Endothelial cell of umbilical vein (primary cell): ENCODE data around the gene LRRFIP2. TPM values are rescaled to one million over a fixed set of nuclear protein-coding genes. Genes with fewer than 3 reads are reported as not detected.

Source experiments
- BruUV-seq: library from RNA; stranded (reverse); fragments of 400-500 nt; replicated peaks from 2 replicates; lab custom pipeline; 2021; lab: Mats Ljungman, UMichigan
- CTCF ChIA-PET: fragments of 300-600, 350-600 bp; sonication (Branson Sonifier 250); formaldehyde crosslinking; loops from one replicate; lab custom pipeline; 2021; ENCODE audit warnings: antibody characterized with exemption, inconsistent platforms; lab: Charles Lee
- POLR2A ChIA-PET: fragments of 300-600, 350-600 bp; sonication (Branson Sonifier 250); formaldehyde crosslinking; loops from one replicate; lab custom pipeline; 2021; ENCODE audit warnings: antibody characterized with exemption, inconsistent platforms; lab: Charles Lee
- DNase-seq: peaks from one replicate; pipeline ENCODE4 v3.0.0-alpha.2; 2011; ENCODE audit warnings: low read depth, low spot score
- FAIRE-seq: peaks from 2 replicates; lab custom pipeline; 2011; peaks lifted over from hg19 to GRCh38; lab: Jason Lieb, UNC
- H2AFZ ChIP-seq: 2 replicates; pipeline ENCODE4 v1.6.0; 2012; ENCODE audit warnings: low read depth, low read length, control low read depth, inconsistent platforms
- H3K27ac ChIP-seq: 2 replicates; pipeline ENCODE4 v1.5.1; 2011; ENCODE audit warnings: low read depth, mild to moderate bottlenecking, control low read depth, low read length, moderate library complexity; ENCODE audit not compliant: insufficient read depth
- H3K27me3 ChIP-seq, 2 experiments: 2 replicates each; pipeline versions ENCODE4 v1.6.0 to v1.6.1; 2011; ENCODE audit warnings: low read length in 2 of 2, mixed read lengths in 1 of 2; ENCODE audit not compliant: control insufficient read depth in 2 of 2, insufficient read depth in 2 of 2
- H3K36me3 ChIP-seq, 2 experiments: 2 replicates in 1 of 2; 3 replicates in 1 of 2; pipeline ENCODE4 v1.5.1; 2011; ENCODE audit warnings: low read length in 2 of 2, mild to moderate bottlenecking in 1 of 2, moderate library complexity in 1 of 2; ENCODE audit not compliant: control insufficient read depth in 2 of 2, insufficient read depth in 2 of 2; ENCODE audit errors: extremely low read depth in 1 of 2
- H3K4me1 ChIP-seq: 3 replicates; pipeline ENCODE4 v1.5.1; 2011; ENCODE audit warnings: mild to moderate bottlenecking, low read length; ENCODE audit not compliant: control insufficient read depth, insufficient read depth; ENCODE audit errors: extremely low read depth
- H3K4me2 ChIP-seq: 2 replicates; pipeline ENCODE4 v1.6.1; 2011; ENCODE audit warnings: low read length, control low read depth, mixed read lengths; ENCODE audit not compliant: insufficient read depth
- H3K4me3 ChIP-seq, 3 experiments: fragments of 200-600 bp in 1 of 3; sonication (generic), shearing (Covaris generic) in 1 of 3; replicated peaks in 1 of 3; 2 replicates each; pipeline ENCODE4 v1.5.1; 2011 to 2016; ENCODE audit warnings: control low read depth in 3 of 3, low read length in 3 of 3, mild to moderate bottlenecking in 2 of 3, inconsistent platforms in 1 of 3, low read depth in 1 of 3, moderate library complexity in 1 of 3; ENCODE audit not compliant: insufficient read depth in 1 of 3
- H3K79me2 ChIP-seq: 2 replicates; pipeline ENCODE4 v1.6.0; 2012; ENCODE audit warnings: low read length, inconsistent platforms; ENCODE audit not compliant: control insufficient read depth, insufficient read depth
- H3K9ac ChIP-seq: replicated peaks from 2 replicates; pipeline ENCODE3; 2011; ENCODE audit warnings: low read length, control low read depth; ENCODE audit not compliant: insufficient read depth; ENCODE audit errors: extremely low read depth
- H3K9me1 ChIP-seq: replicated peaks from 3 replicates; pipeline ENCODE4 v1.6.0; 2011; ENCODE audit warnings: mild to moderate bottlenecking, low read length; ENCODE audit not compliant: control insufficient read depth, insufficient read depth; ENCODE audit errors: extremely low read depth
- H3K9me3 ChIP-seq: replicated peaks from 2 replicates; pipeline ENCODE4 v1.5.1; 2012; ENCODE audit warnings: low read length, inconsistent platforms; ENCODE audit not compliant: control insufficient read depth, insufficient read depth
- H4K20me1 ChIP-seq: replicated peaks from 2 replicates; pipeline ENCODE3; 2011; ENCODE audit warnings: mild to moderate bottlenecking, low read length; ENCODE audit not compliant: control insufficient read depth, insufficient read depth; ENCODE audit errors: extremely low read depth
- CTCF ChIP-seq, 2 donors: IDR thresholded peaks; 1 replicate in 1 of 2; 2 replicates in 1 of 2; pipeline ENCODE4 v1.5.1; 2011; ENCODE audit warnings: low read length in 2 of 2, mild to moderate bottlenecking in 2 of 2, moderate library complexity in 2 of 2, control low read depth in 1 of 2, inconsistent platforms in 1 of 2, low read depth in 1 of 2; ENCODE audit not compliant: insufficient read depth in 1 of 2; ENCODE audit errors: extremely low read depth in 1 of 2
- EZH2 ChIP-seq: IDR thresholded peaks from 2 replicates; pipeline ENCODE4 v1.6.1; 2012; ENCODE audit warnings: borderline replicate concordance, low read depth, mild to moderate bottlenecking, moderate library complexity, low read length, inconsistent platforms; ENCODE audit not compliant: severe bottlenecking
- FOS ChIP-seq: IDR thresholded peaks from 2 replicates; pipeline ENCODE4 v1.6.1; 2011; ENCODE audit warnings: mild to moderate bottlenecking, low read length, moderate library complexity, borderline replicate concordance; ENCODE audit not compliant: insufficient read depth
- GATA2 ChIP-seq: IDR thresholded peaks from 2 replicates; pipeline ENCODE4 v1.7.0; 2011; ENCODE audit warnings: low read depth, mild to moderate bottlenecking, moderate library complexity, mixed read lengths, low read length; ENCODE audit not compliant: insufficient read length, insufficient read depth
- JUN ChIP-seq: IDR thresholded peaks from 2 replicates; pipeline ENCODE4 v1.6.1; 2011; ENCODE audit warnings: borderline replicate concordance, low read depth; ENCODE audit not compliant: insufficient read length, insufficient read depth
- MYC ChIP-seq: IDR thresholded peaks from one replicate; pipeline ENCODE4 v1.6.1; 2011; ENCODE audit warnings: mild to moderate bottlenecking, low read depth, low read length
- POLR2A ChIP-seq: IDR thresholded peaks from 2 replicates; pipeline ENCODE4 v1.6.1; 2012; ENCODE audit warnings: low read depth, mild to moderate bottlenecking, control low read depth, low read length
- dilution Hi-C: fragments of 300-500 bp; cut with MboI; formaldehyde crosslinking; loops from one replicate; pipeline ENCODE4 v1.15.0; 2019; ENCODE audit warnings: low sequenced_read_pairs; ENCODE audit not compliant: extremely low pct_ligation_motif_present
- intact Hi-C: fragments of 100-400 bp; cut with micrococcal nuclease; formaldehyde crosslinking; loops from one replicate; pipeline ENCODE4 v1.10.0; 2022
- polyA plus RNA-seq, 4 experiments: library from polyadenylated mRNA; depleted of rRNA in 3 of 4; stranded (reverse) in 3 of 4; unstranded in 1 of 4; fragments of >200 nt; gene quantifications; 2 replicates each; pipeline versions ENCODE4 v1.2.1 to v1.2.3, GENCODE V29; 2011 to 2012; ENCODE audit warnings: missing spikeins in 1 of 4
- total RNA-seq: library from RNA; stranded (reverse); gene quantifications from 2 replicates; pipeline ENCODE4 v1.2.3, GENCODE V29; 2021
- TF ChIP-seq, protein P1 (sequence below): IDR thresholded peaks from 2 replicates; pipeline ENCODE4 v1.6.1; 2011; ENCODE audit not compliant: insufficient read depth, insufficient read length

LRRFIP2 gene
- total and polyA plus RNA-seq, 2 donors (not counting 3 experiments of a cell fraction or from before 2014, with no cell fraction given), result 20.8 to 78.9 TPM

- no TSS peak for BruUV-seq
- H4K20me1 ChIP-seq, result no peaks in the 10 kb centered on the region
- H3K4me3 ChIP-seq, result no peak overlapping the region
- H3K9me3 ChIP-seq, result no peaks in the 10 kb centered on the region
- FAIRE-seq (no peak), DNase-seq (no peak)
- H2AFZ ChIP-seq, result no peak overlapping the region
- ChIA-PET POLR2A (no interaction called here), CTCF (interaction anchor here (1.3 kb wide), 1 partner anchor 9 kb away, joined by 4 read pairs; no protein-coding TSS in a partner anchor)
- no peaks in the 10 kb centered on the region for H3K36me3 ChIP-seq
- no peak overlapping the region for H3K4me2 ChIP-seq
- no peak overlapping the region for H3K9ac ChIP-seq
- TF ChIP-seq MYC (no peak), EZH2 (no peak), FOS (no peak), POLR2A (no peak), CTCF (IDR thresholded peaks at IDR 0.05; ENCODE audit: extremely low read depth in 1 of 2, insufficient read depth in 1 of 2, low read depth in 1 of 2, low read length in 2 of 2) (no peak), JUN (no peak), GATA2 (no peak)
- TF ChIP-seq, protein P1, sequence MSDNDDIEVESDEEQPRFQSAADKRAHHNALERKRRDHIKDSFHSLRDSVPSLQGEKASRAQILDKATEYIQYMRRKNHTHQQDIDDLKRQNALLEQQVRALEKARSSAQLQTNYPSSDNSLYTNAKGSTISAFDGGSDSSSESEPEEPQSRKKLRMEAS, result no peak
- intact Hi-C loops, result no loop called here
- H3K4me1 ChIP-seq, result peaks cover 15% of the 10 kb centered on the region
- H3K9me1 ChIP-seq, result no peaks in the 10 kb centered on the region
- H3K27ac ChIP-seq, result no peak overlapping the region
- H3K79me2 ChIP-seq, result peaks cover 4% of the 10 kb centered on the region
- dilution Hi-C loops, result no loop called here
- H3K27me3 ChIP-seq, result no peaks in the 10 kb centered on the region
Measured at GRCh38 chr3:37118163-37118562, 56.2 kb downstream of the LRRFIP2 start.
